ENCODE data around the gene TNXB. TPM values are rescaled to one million over a fixed set of nuclear protein-coding genes. Genes with fewer than 3 reads are reported as not detected.

Gene TNXB
- total and polyA plus RNA-seq, 9 of the 15 experiments (the other 6 are each of a cell fraction or from before 2014, with no cell fraction given), result 0.14 to 28.1 (median 12.4) TPM

DNA sequence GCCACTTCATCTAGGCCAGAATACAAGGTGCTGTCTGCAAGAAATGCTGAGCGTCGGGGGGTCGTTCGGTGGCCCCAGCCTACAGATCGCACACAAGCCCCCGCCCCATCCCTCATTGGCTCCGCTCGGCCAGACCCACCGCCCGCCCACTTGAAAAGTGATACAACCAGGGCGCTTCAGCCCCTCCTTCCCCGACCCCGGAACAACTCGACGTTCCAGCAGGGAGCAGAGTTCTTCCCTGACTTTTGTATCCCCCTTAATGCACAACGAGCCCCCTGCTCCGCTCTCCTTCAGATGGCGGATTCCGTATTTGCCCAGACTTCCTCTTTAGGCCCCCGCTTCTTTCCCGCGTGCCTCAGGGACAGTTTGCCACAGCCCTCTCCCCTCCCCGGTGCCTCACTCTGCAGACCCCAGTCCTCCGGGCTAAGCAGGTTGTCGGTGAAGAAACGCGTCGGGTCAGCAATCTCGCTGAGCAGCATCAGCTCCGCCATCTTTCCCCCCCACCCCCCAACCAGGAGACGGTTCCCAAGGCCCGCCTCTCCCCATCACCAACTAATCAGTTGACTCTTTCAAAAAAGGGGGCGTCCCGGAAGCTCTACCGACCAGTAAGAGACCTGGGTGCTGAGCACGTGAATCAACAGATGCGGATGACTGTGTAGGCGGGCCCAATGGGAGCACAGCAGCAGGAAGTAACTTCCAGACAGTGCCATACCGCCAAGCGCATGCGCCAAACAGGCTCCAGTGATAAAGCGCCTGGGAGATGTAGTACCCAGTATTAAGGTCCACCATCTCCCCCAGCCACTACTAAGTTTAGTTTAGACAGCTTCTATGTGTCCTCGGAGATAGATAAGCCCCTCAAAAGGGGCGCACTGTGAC is 18.8 kb upstream of the TNXB start, which contains the start of gene ATF6B (continued):
- TF ChIP-seq, protein P1, sequence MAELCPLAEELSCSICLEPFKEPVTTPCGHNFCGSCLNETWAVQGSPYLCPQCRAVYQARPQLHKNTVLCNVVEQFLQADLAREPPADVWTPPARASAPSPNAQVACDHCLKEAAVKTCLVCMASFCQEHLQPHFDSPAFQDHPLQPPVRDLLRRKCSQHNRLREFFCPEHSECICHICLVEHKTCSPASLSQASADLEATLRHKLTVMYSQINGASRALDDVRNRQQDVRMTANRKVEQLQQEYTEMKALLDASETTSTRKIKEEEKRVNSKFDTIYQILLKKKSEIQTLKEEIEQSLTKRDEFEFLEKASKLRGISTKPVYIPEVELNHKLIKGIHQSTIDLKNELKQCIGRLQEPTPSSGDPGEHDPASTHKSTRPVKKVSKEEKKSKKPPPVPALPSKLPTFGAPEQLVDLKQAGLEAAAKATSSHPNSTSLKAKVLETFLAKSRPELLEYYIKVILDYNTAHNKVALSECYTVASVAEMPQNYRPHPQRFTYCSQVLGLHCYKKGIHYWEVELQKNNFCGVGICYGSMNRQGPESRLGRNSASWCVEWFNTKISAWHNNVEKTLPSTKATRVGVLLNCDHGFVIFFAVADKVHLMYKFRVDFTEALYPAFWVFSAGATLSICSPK (IDR thresholded peaks at IDR 0.05; ENCODE audit: borderline replicate concordance), result no peak
- TF ChIP-seq E2F3 (CRISPR knock-in tag; IDR thresholded peaks at IDR 0.05), result no peak
- TF ChIP-seq ZNF583 (CRISPR knock-in tag; IDR thresholded peaks at IDR 0.05), result no peak
- TF ChIP-seq NBN (IDR thresholded peaks at IDR 0.05; ENCODE audit: low read depth), result peak; percentile 53; the same call in 1 of the 2 replicates
- no peak for TF ChIP-seq ZNF644 (tag; IDR thresholded peaks at IDR 0.05; ENCODE audit: low read depth)
- no peak for TF ChIP-seq CHCHD3 (CRISPR knock-in tag; IDR thresholded peaks at IDR 0.05)
- TF ChIP-seq TOE1 (IDR thresholded peaks at IDR 0.05; ENCODE audit: borderline replicate concordance), result peak; percentile 69; the same call in 1 of the 2 replicates
- TF ChIP-seq TOE1 (CRISPR knock-in tag; IDR thresholded peaks at IDR 0.05; ENCODE audit: borderline replicate concordance, low read depth), result no peak
- TF ChIP-seq HNRNPUL1 (IDR thresholded peaks at IDR 0.05; ENCODE audit: low read length), result no peak
- no peak for TF ChIP-seq ZNF436 (CRISPR knock-in tag; IDR thresholded peaks at IDR 0.05)
- TF ChIP-seq NCOA6 (IDR thresholded peaks at IDR 0.05), result no peak
- TF ChIP-seq PPARD (CRISPR knock-in tag; IDR thresholded peaks at IDR 0.05), result no peak
- TF ChIP-seq HCFC1 (IDR thresholded peaks at IDR 0.05; ENCODE audit: low read depth, low read length), result peak; percentile 84
- TF ChIP-seq CAMTA2 (CRISPR knock-in tag; conservative IDR thresholded peaks at IDR 0.05), result no peak
- TF ChIP-seq, protein P2, sequence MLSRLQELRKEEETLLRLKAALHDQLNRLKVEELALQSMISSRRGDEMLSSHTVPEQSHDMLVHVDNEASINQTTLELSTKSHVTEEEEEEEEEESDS (CRISPR knock-in tag; IDR thresholded peaks at IDR 0.05), result no peak
- no peak for TF ChIP-seq ZNF668 (CRISPR knock-in tag; IDR thresholded peaks at IDR 0.05)
- TF ChIP-seq TRIM24 (IDR thresholded peaks at IDR 0.05), result peak in 1 of 2 experiments; percentile 13; a peak in 1 of 4 replicates
- TF ChIP-seq FOS (IDR thresholded peaks at IDR 0.05; ENCODE audit: extremely low read depth, insufficient read length), result peak; percentile 86
- peak; percentile 47; the same call in 1 of the 2 replicates for TF ChIP-seq RB1 (IDR thresholded peaks at IDR 0.05; ENCODE audit: low read depth)
- TF ChIP-seq, protein P3, sequence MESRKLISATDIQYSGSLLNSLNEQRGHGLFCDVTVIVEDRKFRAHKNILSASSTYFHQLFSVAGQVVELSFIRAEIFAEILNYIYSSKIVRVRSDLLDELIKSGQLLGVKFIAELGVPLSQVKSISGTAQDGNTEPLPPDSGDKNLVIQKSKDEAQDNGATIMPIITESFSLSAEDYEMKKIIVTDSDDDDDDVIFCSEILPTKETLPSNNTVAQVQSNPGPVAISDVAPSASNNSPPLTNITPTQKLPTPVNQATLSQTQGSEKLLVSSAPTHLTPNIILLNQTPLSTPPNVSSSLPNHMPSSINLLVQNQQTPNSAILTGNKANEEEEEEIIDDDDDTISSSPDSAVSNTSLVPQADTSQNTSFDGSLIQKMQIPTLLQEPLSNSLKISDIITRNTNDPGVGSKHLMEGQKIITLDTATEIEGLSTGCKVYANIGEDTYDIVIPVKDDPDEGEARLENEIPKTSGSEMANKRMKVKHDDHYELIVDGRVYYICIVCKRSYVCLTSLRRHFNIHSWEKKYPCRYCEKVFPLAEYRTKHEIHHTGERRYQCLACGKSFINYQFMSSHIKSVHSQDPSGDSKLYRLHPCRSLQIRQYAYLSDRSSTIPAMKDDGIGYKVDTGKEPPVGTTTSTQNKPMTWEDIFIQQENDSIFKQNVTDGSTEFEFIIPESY (CRISPR knock-in tag; IDR thresholded peaks at IDR 0.05), result no peak
- TF ChIP-seq, protein P4, sequence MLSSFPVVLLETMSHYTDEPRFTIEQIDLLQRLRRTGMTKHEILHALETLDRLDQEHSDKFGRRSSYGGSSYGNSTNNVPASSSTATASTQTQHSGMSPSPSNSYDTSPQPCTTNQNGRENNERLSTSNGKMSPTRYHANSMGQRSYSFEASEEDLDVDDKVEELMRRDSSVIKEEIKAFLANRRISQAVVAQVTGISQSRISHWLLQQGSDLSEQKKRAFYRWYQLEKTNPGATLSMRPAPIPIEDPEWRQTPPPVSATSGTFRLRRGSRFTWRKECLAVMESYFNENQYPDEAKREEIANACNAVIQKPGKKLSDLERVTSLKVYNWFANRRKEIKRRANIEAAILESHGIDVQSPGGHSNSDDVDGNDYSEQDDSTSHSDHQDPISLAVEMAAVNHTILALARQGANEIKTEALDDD (IDR thresholded peaks at IDR 0.05), result no peak
- TF ChIP-seq ZNF785 (CRISPR knock-in tag; IDR thresholded peaks at IDR 0.05), result no peak
- no peak for TF ChIP-seq KLF6 (CRISPR knock-in tag; IDR thresholded peaks at IDR 0.05; ENCODE audit: borderline replicate concordance)
- TF ChIP-seq ZNF347 (CRISPR knock-in tag; IDR thresholded peaks at IDR 0.05; ENCODE audit: low read depth), result no peak
- TF ChIP-seq RFX5 (IDR thresholded peaks at IDR 0.05; ENCODE audit: low read depth, low read length), result no peak
- no peak for TF ChIP-seq SETDB1 (IDR thresholded peaks at IDR 0.05; ENCODE audit: low read length)

Measured in K562 (cell line).